H1 (cell line): Measurements from ENCODE around the gene ADAMTS4. TPM values are rescaled to one million over a fixed set of nuclear protein-coding genes. Genes with fewer than 3 reads are reported as not detected.

ENCODE experiments used
- CTCF ChIA-PET: fragments of 300-600 bp; sonication (Branson Sonifier 250); formaldehyde crosslinking; loops from one replicate; lab custom pipeline; 2021; ENCODE audit not compliant: partially characterized antibody; lab: Charles Lee
- POLR2A ChIA-PET: fragments of 300-600 bp; sonication (Branson Sonifier 250); formaldehyde crosslinking; loops from one replicate; lab custom pipeline; 2021; ENCODE audit warnings: inconsistent platforms; ENCODE audit not compliant: partially characterized antibody; lab: Charles Lee
- DNase-seq, 2 experiments: peaks; one replicate each; pipeline versions ENCODE4 v3.0.0 to v3.0.0-alpha.2; 2010 to 2022; ENCODE audit warnings: low spot score in 2 of 2, low read depth in 1 of 2, mixed read lengths in 1 of 2
- FAIRE-seq: peaks from 2 replicates; lab custom pipeline; 2011; peaks lifted over from hg19 to GRCh38; lab: Jason Lieb, UNC
- H2AFZ ChIP-seq: 2 replicates; pipeline ENCODE4 v1.8.1; 2012; ENCODE audit warnings: low read length, inconsistent platforms
- H2AK5ac ChIP-seq: 2 replicates; pipeline ENCODE4 v1.6.1; 2013; ENCODE audit warnings: low read depth, low read length
- H2BK120ac ChIP-seq: replicated peaks from 2 replicates; pipeline ENCODE3; 2013; ENCODE audit warnings: low read depth, low read length, inconsistent platforms
- H2BK12ac ChIP-seq: 2 replicates; pipeline ENCODE4 v1.6.1; 2013; ENCODE audit warnings: low read depth, low read length
- H2BK15ac ChIP-seq: 2 replicates; pipeline ENCODE4 v1.6.1; 2013; ENCODE audit warnings: low read length
- H2BK20ac ChIP-seq: 2 replicates; pipeline ENCODE4 v1.6.1; 2013; ENCODE audit warnings: low read length
- H2BK5ac ChIP-seq: 2 replicates; pipeline ENCODE4 v1.6.1; 2013; ENCODE audit warnings: low read depth, low read length
- H3K14ac ChIP-seq: 2 replicates; pipeline ENCODE4 v1.6.1; 2013; ENCODE audit warnings: inconsistent platforms; ENCODE audit not compliant: insufficient read length
- H3K18ac ChIP-seq: 2 replicates; pipeline ENCODE4 v1.6.1; 2013; ENCODE audit warnings: low read length; ENCODE audit errors: extremely low read depth
- H3K23ac ChIP-seq: 2 replicates; pipeline ENCODE4 v1.6.1; 2013; ENCODE audit warnings: inconsistent platforms; ENCODE audit not compliant: insufficient read length
- H3K23me2 ChIP-seq: 2 replicates; pipeline ENCODE4 v1.6.1; 2013; ENCODE audit warnings: low read depth, low read length
- H3K27ac ChIP-seq: 2 replicates; pipeline ENCODE4 v1.6.1; 2011; ENCODE audit warnings: low read depth, low read length, inconsistent platforms
- H3K27me3 ChIP-seq, 4 experiments: replicated peaks in 1 of 4; 1 replicate in 1 of 4; 2 replicates in 3 of 4; pipeline versions ENCODE4 v1.6.1 to v1.8.1; 2011 to 2013; ENCODE audit warnings: low read length in 3 of 4, mild to moderate bottlenecking in 3 of 4, inconsistent platforms in 2 of 4, mixed read lengths in 2 of 4, moderate library complexity in 1 of 4; ENCODE audit not compliant: control insufficient read depth in 3 of 4, insufficient read depth in 3 of 4; ENCODE audit errors: extremely low read depth in 1 of 4
- H3K36me3 ChIP-seq, 4 experiments: 2 replicates each; pipeline versions ENCODE4 v1.6.1 to v1.8.1; 2011 to 2013; ENCODE audit warnings: mild to moderate bottlenecking in 4 of 4, low read length in 3 of 4, moderate library complexity in 2 of 4, control low read depth in 1 of 4, inconsistent platforms in 1 of 4; ENCODE audit not compliant: insufficient read depth in 4 of 4, control insufficient read depth in 2 of 4
- H3K4ac ChIP-seq: replicated peaks from 2 replicates; pipeline ENCODE3; 2013; ENCODE audit warnings: low read length, low read depth, mixed read lengths, inconsistent platforms; ENCODE audit not compliant: insufficient read length
- H3K4me1 ChIP-seq, 4 experiments: replicated peaks in 1 of 4; 1 replicate in 1 of 4; 2 replicates in 3 of 4; pipeline versions ENCODE4 v1.6.1 to v1.8.1; 2011 to 2013; ENCODE audit warnings: low read length in 3 of 4, inconsistent platforms in 2 of 4, mixed read lengths in 1 of 4; ENCODE audit not compliant: insufficient read depth in 4 of 4, control insufficient read depth in 3 of 4
- H3K4me2 ChIP-seq, 2 experiments: 2 replicates each; pipeline versions ENCODE4 v1.6.1 to v1.8.1; 2011 to 2013; ENCODE audit warnings: low read depth in 2 of 2, low read length in 2 of 2, control low read depth in 1 of 2, inconsistent platforms in 1 of 2, mild to moderate bottlenecking in 1 of 2; ENCODE audit not compliant: insufficient read depth in 1 of 2
- H3K4me3 ChIP-seq, 4 experiments: fragments of 200-600, 300-600 bp in 1 of 4; sonication (generic), shearing (Covaris generic), sonication (Bioruptor Twin) in 1 of 4; 2 replicates each; pipeline versions ENCODE4 v1.5.1 to v1.8.1; 2011 to 2016; ENCODE audit warnings: low read length in 4 of 4, low read depth in 3 of 4, control low read depth in 2 of 4, inconsistent platforms in 2 of 4, mild to moderate bottlenecking in 2 of 4, mixed read lengths in 1 of 4, moderate library complexity in 1 of 4; ENCODE audit not compliant: insufficient read depth in 2 of 4; ENCODE audit errors: extremely low read depth in 1 of 4
- H3K56ac ChIP-seq: replicated peaks from 2 replicates; pipeline ENCODE3; 2013; ENCODE audit warnings: low read depth, mild to moderate bottlenecking, mixed read lengths, low read length, inconsistent platforms; ENCODE audit not compliant: insufficient read length
- H3K79me1 ChIP-seq: 2 replicates; pipeline ENCODE4 v1.6.1; 2013; ENCODE audit warnings: low read depth, low read length, control low read depth
- H3K79me2 ChIP-seq, 2 experiments: 2 replicates each; pipeline versions ENCODE4 v1.6.1 to v1.8.1; 2012 to 2013; ENCODE audit warnings: low read length in 2 of 2, mild to moderate bottlenecking in 2 of 2, inconsistent platforms in 1 of 2; ENCODE audit not compliant: insufficient read depth in 2 of 2, control insufficient read depth in 1 of 2
- H3K9ac ChIP-seq, 4 experiments: replicated peaks in 1 of 4; 1 replicate in 1 of 4; 2 replicates in 3 of 4; pipeline versions ENCODE4 v1.6.1 to v1.8.1; 2011 to 2013; ENCODE audit warnings: low read depth in 3 of 4, low read length in 3 of 4, control low read depth in 2 of 4, mild to moderate bottlenecking in 2 of 4, moderate library complexity in 2 of 4, inconsistent platforms in 1 of 4; ENCODE audit errors: extremely low read depth in 1 of 4
- H3K9me3 ChIP-seq, 2 experiments: 2 replicates each; pipeline versions ENCODE4 v1.6.1 to v1.8.1; 2012 to 2013; ENCODE audit warnings: mild to moderate bottlenecking in 2 of 2, moderate library complexity in 2 of 2, control low read depth in 1 of 2, inconsistent platforms in 1 of 2, low read depth in 1 of 2, low read length in 1 of 2, mixed read lengths in 1 of 2; ENCODE audit not compliant: insufficient read depth in 2 of 2
- H4K20me1 ChIP-seq, 2 experiments: replicated peaks in 1 of 2; 2 replicates each; pipeline versions ENCODE3 to v1.8.1; 2011 to 2013; ENCODE audit warnings: inconsistent platforms in 2 of 2, low read length in 2 of 2, mild to moderate bottlenecking in 1 of 2; ENCODE audit not compliant: insufficient read depth in 2 of 2, control insufficient read depth in 1 of 2
- H4K5ac ChIP-seq: 2 replicates; pipeline ENCODE4 v1.6.1; 2013; ENCODE audit warnings: low read length, low read depth, mixed read lengths, inconsistent platforms; ENCODE audit not compliant: insufficient read length
- H4K8ac ChIP-seq: 2 replicates; pipeline ENCODE4 v1.8.0; 2013; ENCODE audit warnings: mild to moderate bottlenecking, moderate library complexity, low read length, inconsistent platforms; ENCODE audit not compliant: insufficient read depth; ENCODE audit errors: extremely low read depth
- H4K91ac ChIP-seq: replicated peaks from 2 replicates; pipeline ENCODE3; 2013; ENCODE audit warnings: low read length, mixed read lengths, inconsistent platforms; ENCODE audit not compliant: insufficient read length
- CHD1 ChIP-seq: IDR thresholded peaks from 2 replicates; pipeline ENCODE4 v1.6.1; 2012; ENCODE audit warnings: low read depth, low read length, improper control_type of control experiment
- CTCF ChIP-seq, 3 experiments: IDR thresholded peaks; 1 replicate in 2 of 3; 2 replicates in 1 of 3; pipeline versions ENCODE4 v1.5.1 to v1.6.1; 2011; ENCODE audit warnings: low read length in 3 of 3, mild to moderate bottlenecking in 3 of 3, inconsistent platforms in 2 of 3, low read depth in 1 of 3, moderate library complexity in 1 of 3; ENCODE audit not compliant: insufficient read depth in 1 of 3; ENCODE audit errors: control extremely low read depth in 1 of 3
- RAD21 ChIP-seq, 2 experiments: IDR thresholded peaks in 1 of 2; conservative IDR thresholded peaks in 1 of 2; 2 replicates each; pipeline ENCODE4 v1.6.1; 2011; ENCODE audit warnings: low read depth in 2 of 2, low read length in 2 of 2, improper control_type of control experiment in 1 of 2, inconsistent platforms in 1 of 2, mild to moderate bottlenecking in 1 of 2, moderate library complexity in 1 of 2
- RNF2 ChIP-seq: fragments of 200-900, 300-1000 bp; sonication (generic); IDR thresholded peaks from 2 replicates; pipeline ENCODE4 v1.7.1; 2016; ENCODE audit warnings: borderline replicate concordance, low read depth, mild to moderate bottlenecking, antibody characterized with exemption, low read length; ENCODE audit not compliant: poor library complexity, severe bottlenecking; ENCODE audit errors: missing control alignments
- WGBS, 2 experiments: shearing (Covaris generic) in 1 of 2; methylation state at CpG; one replicate each; pipeline versions ENCODE4 v1.1.6 to v1.1.7; 2013 to 2015; ENCODE audit warnings: low lambda C conversion rate in 2 of 2, mixed read lengths in 2 of 2, inconsistent platforms in 1 of 2, low coverage in 1 of 2, missing lambda C conversion rate in 1 of 2; ENCODE audit not compliant: insufficient replicate concordance in 2 of 2, insufficient coverage in 1 of 2, insufficient read length in 1 of 2; ENCODE audit errors: extremely low coverage in 1 of 2, missing lambda C conversion rate in 1 of 2; 5-methylcytosine and 5-hydroxymethylcytosine counted together
- polyA plus RNA-seq, 7 experiments: library from polyadenylated mRNA; depleted of rRNA in 3 of 7; stranded (reverse) in 5 of 7; unstranded in 2 of 7; fragments of >200 nt in 5 of 7; fragments of 200-250 nt in 2 of 7; gene quantifications; 1 replicate in 5 of 7; 2 replicates in 1 of 7; 4 replicates in 1 of 7; pipeline versions ENCODE4 v1.2.1 to v1.2.3, GENCODE V29; 2011 to 2013; ENCODE audit warnings: missing spikeins in 2 of 7, mixed read lengths in 2 of 7
- total RNA-seq: library from RNA; stranded (reverse); fragmentation: NEBNext Ultra II Directional; extraction: Animal tissue kit (Norgen Biotek cat#: 25700); gene quantifications from 2 replicates; pipeline ENCODE4 v1.2.1, GENCODE V29; 2021

Gene ADAMTS4
- total and polyA plus RNA-seq, 2 of the 8 experiments (the other 6 are each of a cell fraction or from before 2014, with no cell fraction given) = 4.6 to 7.2 TPM

GRCh38 chr1:161180639-161181038 is 18.2 kb downstream of the ADAMTS4 start:
- Histone ChIP-seq H3K27ac (no peak overlapping the region), H3K14ac (no peak overlapping the region), H3K18ac (no peak overlapping the region), H3K23ac (no peak overlapping the region), H3K36me3 (peaks cover 0 to 2% (median 0%) of the 10 kb centered on the region in 4 experiments; a peak in 1 of 8 replicates), H3K4me2 (no peak overlapping the region), H2BK120ac (no peak overlapping the region), H2AFZ (no peak overlapping the region), H3K79me2 (peaks cover 0 to 4% of the 10 kb centered on the region in 2 experiments; a peak in 1 of 4 replicates), H3K4ac (no peak overlapping the region), H4K5ac (no peak overlapping the region), H4K20me1 (peaks cover 0 to 4% of the 10 kb centered on the region in 2 experiments), H3K9me3 (no peaks in the 10 kb centered on the region), H2BK15ac (no peak overlapping the region), H3K56ac (no peak overlapping the region), H3K79me1 (peaks cover 4% of the 10 kb centered on the region), H3K9ac (no peak overlapping the region), H3K4me3 (no peak overlapping the region), H4K91ac (no peak overlapping the region), H4K8ac (no peak overlapping the region), H2BK12ac (no peak overlapping the region), H3K4me1 (peaks cover 0 to 13% (median under 1%) of the 10 kb centered on the region in 4 experiments; a peak in 3 of 7 replicates), H2BK5ac (no peak overlapping the region), H3K23me2 (peaks cover 2% of the 10 kb centered on the region; the same call in 1 of the 2 replicates), H3K27me3 (no peaks in the 10 kb centered on the region), H2AK5ac (no peak overlapping the region), H2BK20ac (no peak overlapping the region)
- POLR2A ChIA-PET = interaction anchor here (1.6 kb wide), 1 partner anchor 20 kb away, joined by 5 read pairs; no protein-coding TSS in a partner anchor
- WGBS, 2 experiments = 83% methylated on average over 1 of the region's 1 CpG; no CpG with 5 or more reads in 1 of the 2 experiments
- FAIRE-seq = no peak
- TF ChIP-seq RAD21 (IDR thresholded peaks at IDR 0.05 in 1 of 2, conservative IDR thresholded peaks at IDR 0.05 in 1 of 2; ENCODE audit: low read depth in 2 of 2, low read length in 2 of 2) (peak; percentile 51 to 63), CHD1 (no peak), RNF2 (no peak), CTCF (IDR thresholded peaks at IDR 0.05; ENCODE audit: control extremely low read depth in 1 of 3, insufficient read depth in 1 of 3, low read depth in 1 of 3, low read length in 3 of 3) (peak in 2 of 3 experiments; percentile 36 to 46; a peak in 3 of 4 replicates)
- DNase-seq = no peak
- CTCF ChIA-PET = interaction anchor here (0.9 to 5.5 kb wide), 10 partner anchors 10 to 259 kb away, joined by 3 to 37 read pairs (median 4); partner anchors contain the start of genes CFAP126 and PPOX
